ENCODE data around the gene PRKRIP1. TPM values are rescaled to one million over a fixed set of nuclear protein-coding genes. Genes with fewer than 3 reads are reported as not detected.
A peak's percentile ranks its signal among the peaks of the same experiment; 100 is the strongest.
"Not testable (repeated sequence)": the region's sequence is repeated elsewhere in the genome, so short reads cannot be mapped to it uniquely, and the experiment has no call there.

PRKRIP1 gene
- polyA plus RNA-seq, 3 donors, result 6.6 to 27.0 (median 7.4) TPM

DNA sequence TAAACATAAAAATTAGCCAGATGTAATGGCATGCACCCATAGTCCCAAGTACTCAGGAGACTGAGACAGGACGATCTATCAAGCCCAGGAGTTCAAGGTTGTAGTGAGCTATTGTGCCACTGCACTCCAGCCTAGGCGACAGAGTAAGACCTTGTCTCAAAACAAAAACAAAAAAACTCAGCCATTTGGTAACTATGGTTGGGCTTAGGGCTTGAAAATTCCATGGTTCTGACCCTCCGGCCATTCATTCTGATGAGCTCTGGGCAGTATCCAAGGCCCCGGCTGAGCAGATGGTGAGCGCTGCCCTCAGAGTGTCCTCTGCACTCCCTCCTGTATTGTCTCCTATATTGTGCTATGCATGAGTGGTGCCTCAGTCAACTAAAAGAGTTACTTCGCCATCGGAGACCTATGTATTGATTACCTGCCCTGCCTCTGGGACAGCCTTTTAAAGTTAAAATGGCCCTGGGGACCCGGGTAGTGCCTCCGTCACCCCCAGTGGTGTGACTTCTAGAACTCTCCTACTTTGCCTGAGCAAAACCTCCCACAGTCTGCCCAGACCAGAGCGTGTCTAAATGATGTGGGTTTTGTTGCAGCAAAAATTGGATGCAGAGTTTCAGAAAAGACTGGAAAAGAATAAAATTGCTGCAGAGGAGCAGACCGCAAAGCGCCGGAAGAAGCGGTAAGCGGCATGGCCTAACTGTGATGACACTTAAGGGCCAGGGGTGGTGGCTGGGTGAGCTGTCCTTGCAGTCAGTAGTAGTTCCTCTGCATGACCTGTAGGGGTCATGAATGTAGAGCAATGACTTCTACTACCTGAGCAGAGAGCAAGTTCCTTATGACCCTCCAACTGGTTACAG lies 8.1 kb downstream of the PRKRIP1 start:
- H3K27ac ChIP-seq (ENCODE audit: low read depth in 1 of 2, low read length in 2 of 2), result no peak overlapping the region
- DNase-seq, result peak; percentile 65 to 80 (median 79)
- H3K4me3 ChIP-seq (replicated peaks in 1 of 3; ENCODE audit: low read depth in 2 of 3, low read length in 3 of 3), result no peak overlapping the region
- H4K20me1 ChIP-seq (ENCODE audit: insufficient read depth, low read length), result peaks cover 9% of the 10 kb centered on the region
- Mint-ChIP-seq H3K4me3 (no peak overlapping the region), H3K36me3 (peaks cover 77 to 96% of the 10 kb centered on the region in 2 donors), H3K27me3 (ENCODE audit: low read depth in 3 of 3) (no peaks in the 10 kb centered on the region), H3K4me1 (peaks cover 4% of the 10 kb centered on the region), H3K27ac (peak overlapping the region in 3 of 7 donors; percentile 1 to 76 (median 26)), H3K9me3 (no peaks in the 10 kb centered on the region)
- H3K36me3 ChIP-seq (replicated peaks in 1 of 2; ENCODE audit: control insufficient read depth in 1 of 2, insufficient read depth in 2 of 2, low read length in 2 of 2), result peaks cover 64 to 98% of the 10 kb centered on the region in 2 donors
- intact Hi-C loops (cut with micrococcal nuclease), result no loop called here
- H3K4me1 ChIP-seq (ENCODE audit: control insufficient read depth in 1 of 2, insufficient read depth in 2 of 2, low read length in 2 of 2), result peaks cover 0 to 3% of the 10 kb centered on the region in 2 donors
- no peaks in the 10 kb centered on the region for H3K9me3 ChIP-seq (replicated peaks in 1 of 2; ENCODE audit: control insufficient read depth in 1 of 2, insufficient read depth in 1 of 2, low read length in 2 of 2)
- H3K27me3 ChIP-seq (ENCODE audit: control insufficient read depth in 2 of 2, insufficient read depth in 2 of 2, low read length in 2 of 2), result no peaks in the 10 kb centered on the region
- TF ChIP-seq, protein P1, sequence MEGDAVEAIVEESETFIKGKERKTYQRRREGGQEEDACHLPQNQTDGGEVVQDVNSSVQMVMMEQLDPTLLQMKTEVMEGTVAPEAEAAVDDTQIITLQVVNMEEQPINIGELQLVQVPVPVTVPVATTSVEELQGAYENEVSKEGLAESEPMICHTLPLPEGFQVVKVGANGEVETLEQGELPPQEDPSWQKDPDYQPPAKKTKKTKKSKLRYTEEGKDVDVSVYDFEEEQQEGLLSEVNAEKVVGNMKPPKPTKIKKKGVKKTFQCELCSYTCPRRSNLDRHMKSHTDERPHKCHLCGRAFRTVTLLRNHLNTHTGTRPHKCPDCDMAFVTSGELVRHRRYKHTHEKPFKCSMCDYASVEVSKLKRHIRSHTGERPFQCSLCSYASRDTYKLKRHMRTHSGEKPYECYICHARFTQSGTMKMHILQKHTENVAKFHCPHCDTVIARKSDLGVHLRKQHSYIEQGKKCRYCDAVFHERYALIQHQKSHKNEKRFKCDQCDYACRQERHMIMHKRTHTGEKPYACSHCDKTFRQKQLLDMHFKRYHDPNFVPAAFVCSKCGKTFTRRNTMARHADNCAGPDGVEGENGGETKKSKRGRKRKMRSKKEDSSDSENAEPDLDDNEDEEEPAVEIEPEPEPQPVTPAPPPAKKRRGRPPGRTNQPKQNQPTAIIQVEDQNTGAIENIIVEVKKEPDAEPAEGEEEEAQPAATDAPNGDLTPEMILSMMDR (IDR thresholded peaks at IDR 0.05), result peak; percentile 84
- H3K79me2 ChIP-seq (ENCODE audit: insufficient read depth, low read length), result no peaks in the 10 kb centered on the region
- H2AFZ ChIP-seq (ENCODE audit: insufficient read depth, low read depth, low read length, poor library complexity, severe bottlenecking), result no peak overlapping the region
- no peak overlapping the region for H3K9ac ChIP-seq (ENCODE audit: insufficient read depth, low read length, poor library complexity, severe bottlenecking)
- WGBS (ENCODE audit: insufficient coverage), result 76% methylated on average over 7 of the region's 15 CpGs
- no peak overlapping the region for H3K4me2 ChIP-seq (replicated peaks; ENCODE audit: extremely low read depth, low read length, poor library complexity, severe bottlenecking)

DNA sequence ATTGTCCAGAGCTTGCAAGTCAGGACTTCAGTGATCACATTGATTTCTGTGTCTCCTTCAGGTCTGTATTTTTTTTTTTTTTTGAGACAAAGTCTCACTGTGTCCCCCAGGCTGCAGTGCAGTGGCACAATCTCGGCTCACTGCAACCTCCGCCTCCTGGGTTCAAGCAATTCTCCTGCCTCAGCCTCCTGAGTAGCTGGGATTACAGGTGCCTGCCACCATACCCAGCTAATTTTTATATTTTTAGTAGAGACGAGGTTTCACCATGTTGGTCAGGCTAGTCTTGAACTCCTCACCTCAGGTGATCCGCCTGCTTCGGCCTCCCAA lies 8.7 kb downstream of the PRKRIP1 start:
- H3K9me3 Mint-ChIP-seq; DNase-seq; intact Hi-C loops (cut with micrococcal nuclease); H3K79me2 ChIP-seq (ENCODE audit: insufficient read depth, low read length); H3K27me3 Mint-ChIP-seq (ENCODE audit: low read depth in 3 of 3); H3K4me2 ChIP-seq (replicated peaks; ENCODE audit: extremely low read depth, low read length, poor library complexity, severe bottlenecking); H3K9ac ChIP-seq (ENCODE audit: insufficient read depth, low read length, poor library complexity, severe bottlenecking); H3K4me1 ChIP-seq (ENCODE audit: control insufficient read depth in 1 of 2, insufficient read depth in 2 of 2, low read length in 2 of 2); H3K4me3 ChIP-seq (replicated peaks in 1 of 3; ENCODE audit: low read depth in 2 of 3, low read length in 3 of 3); H3K9me3 ChIP-seq (replicated peaks in 1 of 2; ENCODE audit: control insufficient read depth in 1 of 2, insufficient read depth in 1 of 2, low read length in 2 of 2); H3K4me3 Mint-ChIP-seq; H3K27ac ChIP-seq (ENCODE audit: low read depth in 1 of 2, low read length in 2 of 2); H4K20me1 ChIP-seq (ENCODE audit: insufficient read depth, low read length); H2AFZ ChIP-seq (ENCODE audit: insufficient read depth, low read depth, low read length, poor library complexity, severe bottlenecking); H3K4me1 Mint-ChIP-seq; H3K27me3 ChIP-seq (ENCODE audit: control insufficient read depth in 2 of 2, insufficient read depth in 2 of 2, low read length in 2 of 2); H3K27ac Mint-ChIP-seq: not testable (repeated sequence)
- TF ChIP-seq, protein P1 (IDR thresholded peaks at IDR 0.05), result peak; percentile 53
- H3K36me3 ChIP-seq (replicated peaks in 1 of 2; ENCODE audit: control insufficient read depth in 1 of 2, insufficient read depth in 2 of 2, low read length in 2 of 2), result peaks cover 64 to 98% of the 10 kb centered on the region in 2 donors
- 95% methylated on average over 3 of the region's 5 CpGs for WGBS (ENCODE audit: insufficient coverage)
- peaks cover 75 to 96% of the 10 kb centered on the region in 2 donors for H3K36me3 Mint-ChIP-seq

All from CD14-positive monocyte (primary cell).